ENCODE data around the gene GPHA2. TPM values are rescaled to one million over a fixed set of nuclear protein-coding genes. Genes with fewer than 3 reads are reported as not detected.

GPHA2 gene
- polyA plus RNA-seq, 1 of the 3 experiments (the other 2 are of a cell fraction): not detected

GRCh38 chr11:64902102-64902900, 33.4 kb downstream of the GPHA2 start (continued):
- TF ChIP-seq, protein P1, sequence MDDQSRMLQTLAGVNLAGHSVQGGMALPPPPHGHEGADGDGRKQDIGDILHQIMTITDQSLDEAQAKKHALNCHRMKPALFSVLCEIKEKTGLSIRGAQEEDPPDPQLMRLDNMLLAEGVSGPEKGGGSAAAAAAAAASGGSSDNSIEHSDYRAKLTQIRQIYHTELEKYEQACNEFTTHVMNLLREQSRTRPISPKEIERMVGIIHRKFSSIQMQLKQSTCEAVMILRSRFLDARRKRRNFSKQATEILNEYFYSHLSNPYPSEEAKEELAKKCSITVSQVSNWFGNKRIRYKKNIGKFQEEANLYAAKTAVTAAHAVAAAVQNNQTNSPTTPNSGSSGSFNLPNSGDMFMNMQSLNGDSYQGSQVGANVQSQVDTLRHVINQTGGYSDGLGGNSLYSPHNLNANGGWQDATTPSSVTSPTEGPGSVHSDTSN (IDR thresholded peaks at IDR 0.05): no peak
- TF ChIP-seq JUND (IDR thresholded peaks at IDR 0.05): no peak

- Histone ChIP-seq H3K27me3 (ENCODE audit: insufficient read depth) (no peaks in the 10 kb centered on the region), H3F3A (replicated peaks; ENCODE audit: insufficient read depth) (no peaks in the 10 kb centered on the region), H3K4me3 (ENCODE audit: low read depth in 2 of 2, low read length in 1 of 2) (no peak overlapping the region), H3K9me3 (no peaks in the 10 kb centered on the region), H3K4me1 (ENCODE audit: control insufficient read depth in 1 of 2, insufficient read depth in 2 of 2, low read depth in 1 of 2, low read length in 1 of 2) (no peaks in the 10 kb centered on the region), H2AFZ (ENCODE audit: low read depth) (no peak overlapping the region), H3K9ac (no peak overlapping the region), H4K20me1 (ENCODE audit: insufficient read depth) (no peaks in the 10 kb centered on the region), H3K9me2 (no peaks in the 10 kb centered on the region), H3K27ac (ENCODE audit: low read depth in 2 of 2, low read length in 1 of 2) (no peak overlapping the region), H3K79me2 (ENCODE audit: insufficient read depth) (no peaks in the 10 kb centered on the region), H3K4me2 (no peak overlapping the region), H3K36me3 (replicated peaks in 1 of 2; ENCODE audit: control insufficient read depth in 1 of 2, insufficient read depth in 2 of 2, low read length in 1 of 2) (peaks cover 0 to 33% of the 10 kb centered on the region in 2 experiments)
- TF ChIP-seq POLR2AphosphoS5 (IDR thresholded peaks at IDR 0.05; ENCODE audit: low read depth, low read length) (no peak), RFX5 (IDR thresholded peaks at IDR 0.05; ENCODE audit: low read length) (no peak), CTCF (IDR thresholded peaks at IDR 0.05) (no peak), JUND (IDR thresholded peaks at IDR 0.05) (no peak), GATA2 (CRISPR knock-in tag; IDR thresholded peaks at IDR 0.05) (no peak), USF1 (IDR thresholded peaks at IDR 0.05; ENCODE audit: borderline replicate concordance, low read depth) (no peak), EP300 (IDR thresholded peaks at IDR 0.05; ENCODE audit: borderline replicate concordance in 1 of 2, low read depth in 1 of 2, low read length in 1 of 2) (no peak), NFIC (IDR thresholded peaks at IDR 0.05; ENCODE audit: borderline replicate concordance) (no peak), EZH2phosphoT487 (IDR thresholded peaks at IDR 0.05; ENCODE audit: borderline replicate concordance, low read depth) (no peak), YY1 (IDR thresholded peaks at IDR 0.05; ENCODE audit: low read depth) (no peak), MXI1 (IDR thresholded peaks at IDR 0.05; ENCODE audit: low read depth, low read length) (no peak), TEAD4 (IDR thresholded peaks at IDR 0.05; ENCODE audit: borderline replicate concordance, insufficient read depth) (no peak), TCF12 (IDR thresholded peaks at IDR 0.05) (no peak)
- DNase-seq: no peak
- ChIA-PET CTCF (interaction anchor here (0.7 to 1.7 kb wide), 2 partner anchors 13 to 22 kb away, joined by 3 to 7 read pairs; partner anchors contain the start of gene EHD1), POLR2A (no interaction called here)
- WGBS (ENCODE audit: low lambda C conversion rate): 91% methylated on average over 11 of the region's 17 CpGs
Observed at GRCh38 chr11:64900774-64901173, 34.9 kb downstream of the GPHA2 start.
